GM12892 (cell line): ENCODE results near the gene OGG1.

ENCODE experiments used
- DNase-seq: peaks from one replicate; pipeline ENCODE4 v3.0.0; 2011; ENCODE audit not compliant: insufficient read length
- FAIRE-seq: peaks from 2 replicates; lab custom pipeline; 2011; peaks lifted over from hg19 to GRCh38; lab: Jason Lieb, UNC
- POLR2A ChIP-seq: IDR thresholded peaks from 2 replicates; pipeline ENCODE4 v1.6.1; 2011; ENCODE audit warnings: low read depth, low read length, control low read depth
- POLR2AphosphoS5 ChIP-seq: IDR thresholded peaks from 2 replicates; pipeline ENCODE4 v1.6.1; 2011; ENCODE audit warnings: low read depth, low read length, control low read depth
- TAF1 ChIP-seq: IDR thresholded peaks from 2 replicates; pipeline ENCODE4 v1.6.1; 2011; ENCODE audit warnings: low read depth, mild to moderate bottlenecking, control low read depth, low read length, borderline replicate concordance

OGG1 gene

DNA sequence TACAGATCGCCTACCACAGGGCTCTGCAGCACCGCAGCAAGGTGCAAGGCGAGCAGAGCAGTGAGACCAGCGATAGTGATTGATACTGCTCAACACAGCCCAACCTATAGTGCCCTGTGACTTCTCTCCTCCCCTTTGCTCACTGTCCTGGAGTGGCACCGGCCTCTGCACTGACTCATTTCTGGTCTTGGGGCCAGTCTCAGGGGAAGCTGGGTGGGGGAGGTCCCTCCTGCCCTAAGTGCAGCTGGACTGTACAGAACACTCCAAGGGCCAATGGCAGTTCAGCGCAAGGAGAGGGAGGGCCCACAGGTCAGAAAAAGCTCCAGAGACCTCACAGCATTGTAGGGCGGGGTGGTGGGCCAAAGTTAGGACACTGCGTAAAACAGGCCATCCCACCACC lies 2.5 kb upstream of the OGG1 start:
- no peak for DNase-seq
- no peak for FAIRE-seq
- no peak for TF ChIP-seq TAF1
- TF ChIP-seq POLR2A, result no peak
- TF ChIP-seq POLR2AphosphoS5, result no peak

- FAIRE-seq (no peak), DNase-seq (no peak)
- TF ChIP-seq POLR2A (no peak), POLR2AphosphoS5 (no peak; the same call in 1 of the 2 replicates), TAF1 (no peak)
Measured at GRCh38 chr3:9748031-9748430, 1.7 kb upstream of the OGG1 start.

DNA sequence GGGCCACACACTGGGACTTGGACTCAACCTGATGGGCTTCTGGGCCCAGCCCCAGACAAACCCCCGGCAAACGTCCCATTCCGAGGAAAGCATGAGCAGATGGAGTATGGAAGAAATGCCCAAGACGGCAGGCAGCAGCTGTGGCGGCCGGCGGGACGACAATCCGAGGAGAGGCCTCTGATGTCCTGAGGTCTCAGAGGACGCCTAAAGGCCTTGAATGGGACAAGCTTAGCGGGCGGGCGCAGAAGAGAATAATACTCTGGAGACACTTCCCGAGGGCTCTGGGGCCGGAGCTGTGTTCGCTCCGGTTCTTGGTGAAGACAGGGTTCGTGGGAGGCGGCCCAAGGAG lies 482 bp upstream of the OGG1 start:
- FAIRE-seq (no peak), DNase-seq (no peak)
- no peak for TF ChIP-seq POLR2AphosphoS5
- TF ChIP-seq POLR2A, result no peak
- no peak for TF ChIP-seq TAF1

GRCh38 chr3:9750556-9751411 lies 1.0 kb downstream of the OGG1 start:
- DNase-seq (no peak), FAIRE-seq (peak; percentile 50)
- TF ChIP-seq POLR2AphosphoS5, result no peak
- no peak for TF ChIP-seq TAF1
- TF ChIP-seq POLR2A, result no peak

DNA sequence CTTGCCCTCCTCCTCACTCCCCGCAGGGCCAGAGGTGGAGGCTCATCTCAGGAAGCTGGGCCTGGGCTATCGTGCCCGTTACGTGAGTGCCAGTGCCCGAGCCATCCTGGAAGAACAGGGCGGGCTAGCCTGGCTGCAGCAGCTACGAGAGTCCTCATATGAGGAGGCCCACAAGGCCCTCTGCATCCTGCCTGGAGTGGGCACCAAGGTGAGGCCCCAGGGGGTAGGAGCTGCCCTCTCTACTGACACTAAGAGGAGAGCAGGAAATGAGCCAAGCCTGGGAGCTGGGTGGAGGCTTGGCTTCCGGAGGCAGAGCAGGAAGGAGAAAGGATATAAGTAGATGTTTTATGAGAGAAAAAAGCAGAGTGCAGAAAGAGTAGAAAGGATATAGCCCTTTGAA lies 4.9 kb downstream of the OGG1 start:
- TF ChIP-seq POLR2A (no peak), POLR2AphosphoS5 (no peak), TAF1 (no peak)
- DNase-seq (no peak), FAIRE-seq (no peak)

- no peak for FAIRE-seq
- TF ChIP-seq TAF1 (no peak), POLR2A (no peak), POLR2AphosphoS5 (no peak)
- no peak for DNase-seq
Measured at GRCh38 chr3:9757427-9757826, 7.7 kb downstream of the OGG1 start.

DNA sequence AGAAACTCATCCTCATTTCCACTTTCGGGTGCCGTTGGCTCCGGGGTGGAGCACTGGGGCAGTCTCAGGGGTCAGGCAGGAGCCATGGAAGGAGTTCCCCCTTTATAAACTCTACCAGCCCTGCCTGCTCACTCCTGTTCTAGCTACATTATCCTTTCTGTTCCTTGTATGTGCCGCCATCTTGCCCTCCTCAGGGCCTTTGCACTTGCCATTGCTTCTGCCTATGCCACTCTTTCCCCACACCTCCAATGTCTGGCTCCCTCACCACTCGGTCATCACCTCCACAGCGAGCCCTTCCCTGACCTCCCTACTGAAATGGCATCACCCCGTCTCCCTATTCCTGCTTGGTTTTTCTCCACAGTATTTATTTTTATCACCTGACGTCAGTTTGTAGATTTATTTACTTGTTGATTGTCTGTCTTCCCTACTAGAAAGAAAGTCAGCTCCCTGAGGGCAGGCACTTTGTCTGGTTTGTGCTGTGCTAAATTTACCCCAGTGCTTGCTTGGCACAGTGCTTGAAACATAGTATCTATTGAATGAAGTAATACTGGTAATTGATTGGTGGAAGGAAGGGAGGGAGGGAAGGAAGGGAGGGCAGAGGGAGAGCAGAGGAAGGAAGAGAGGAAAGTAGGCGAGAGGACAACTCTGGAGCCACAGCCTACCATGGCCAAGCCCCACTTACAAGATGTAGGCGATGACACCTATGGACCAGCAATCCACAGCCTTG lies 11.2 kb downstream of the OGG1 start:
- FAIRE-seq (no peak), DNase-seq (no peak)
- TF ChIP-seq POLR2A (no peak), POLR2AphosphoS5 (no peak)

DNA sequence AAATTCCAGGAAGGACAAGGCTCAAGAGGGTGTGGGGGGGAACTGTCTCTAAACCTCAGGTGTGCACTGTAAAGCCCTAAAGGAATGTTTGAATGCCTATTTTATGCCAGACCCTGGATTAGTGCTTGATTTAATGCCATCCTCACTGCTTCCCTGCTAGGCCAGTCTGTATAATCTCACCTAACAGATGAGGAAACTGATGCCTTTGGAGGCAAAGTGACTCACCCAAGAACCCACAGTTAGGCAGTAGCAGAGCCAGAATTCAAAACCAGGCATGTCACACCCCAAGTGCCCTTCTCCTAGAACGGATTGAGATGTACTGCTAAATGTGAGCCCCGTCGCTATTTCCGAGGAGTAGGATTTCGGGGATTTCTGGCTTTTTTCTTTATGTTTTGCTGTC lies 12.2 kb downstream of the OGG1 start:
- no peak for TF ChIP-seq POLR2A
- TF ChIP-seq TAF1, result no peak
- TF ChIP-seq POLR2AphosphoS5, result no peak
- FAIRE-seq (no peak), DNase-seq (no peak)

DNA sequence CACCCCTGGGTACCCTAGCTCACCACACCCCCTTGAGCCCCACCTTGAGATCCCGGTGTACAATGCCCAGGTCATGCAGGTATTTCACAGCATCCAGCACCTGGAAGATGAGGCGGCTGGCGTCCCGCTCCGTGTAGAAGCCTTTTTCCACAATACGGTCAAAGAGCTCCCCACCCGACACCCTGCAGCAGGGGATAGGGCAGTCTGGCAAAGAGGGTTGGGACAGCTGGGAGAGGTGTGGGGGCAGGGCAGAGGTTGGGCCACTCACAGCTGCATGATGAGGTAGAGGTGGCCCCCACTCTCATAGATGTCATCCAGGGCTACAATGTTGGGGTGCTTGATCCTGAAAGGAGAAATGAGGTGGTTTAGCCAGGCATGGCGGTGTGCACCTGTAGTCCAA lies 13.1 kb downstream of the OGG1 start:
- DNase-seq, result no peak
- TF ChIP-seq POLR2A (no peak), POLR2AphosphoS5 (no peak), TAF1 (no peak)
- no peak for FAIRE-seq

DNA sequence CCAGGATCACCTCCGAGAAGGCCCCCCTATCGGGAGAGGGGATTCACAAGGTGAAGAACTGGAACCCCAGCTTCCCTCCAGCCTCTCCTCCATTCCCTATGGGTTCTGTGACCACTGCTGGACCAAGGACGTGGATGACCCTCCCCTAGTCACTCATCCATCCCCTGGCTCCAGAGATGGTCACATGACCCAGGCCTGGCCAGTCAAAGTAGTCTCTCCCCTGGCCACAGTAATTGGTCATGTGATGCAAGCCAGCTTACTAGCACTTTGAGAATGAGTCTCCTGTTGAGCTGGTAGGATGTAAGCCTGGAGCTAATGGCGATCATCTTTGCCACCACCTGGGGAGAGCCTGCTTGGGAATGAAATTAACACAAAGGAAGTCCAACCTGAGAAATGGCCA lies 16.1 kb downstream of the OGG1 start:
- DNase-seq (no peak), FAIRE-seq (no peak)
- TF ChIP-seq POLR2AphosphoS5 (no peak), POLR2A (no peak), TAF1 (no peak)

DNA sequence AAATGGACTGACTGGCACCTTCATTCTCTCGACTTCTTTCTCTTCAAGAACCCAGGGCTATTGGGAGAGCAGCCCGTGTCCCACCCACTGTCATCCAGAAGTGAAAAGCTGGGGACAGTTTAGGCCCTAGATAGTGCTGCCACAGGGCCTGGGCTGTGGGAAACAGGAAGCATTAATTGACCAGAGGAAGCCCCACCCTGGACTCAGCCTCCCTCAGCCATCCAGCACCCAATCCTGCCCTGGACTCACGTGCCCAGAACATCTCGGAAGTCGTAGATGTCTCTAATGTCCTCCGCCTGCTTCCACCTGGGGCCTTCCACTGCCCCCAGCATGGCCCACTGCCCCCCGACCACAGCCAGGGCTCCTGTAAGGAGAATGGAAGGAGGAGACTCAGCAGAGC lies 17.7 kb downstream of the OGG1 start:
- TF ChIP-seq POLR2A (no peak), TAF1 (no peak), POLR2AphosphoS5 (no peak)
- DNase-seq, result no peak
- no peak for FAIRE-seq

GRCh38 chr3:9768141-9768775 lies 18.5 kb downstream of the OGG1 start:
- TF ChIP-seq POLR2AphosphoS5 (no peak), POLR2A (no peak), TAF1 (no peak)
- FAIRE-seq, result no peak
- DNase-seq, result no peak
